ENCODE measurements around the gene CHST11.
A peak's percentile ranks its signal among the peaks of the same experiment; 100 is the strongest.

CHST11 gene

GRCh38 chr12:104636496-104636895 is 179.7 kb downstream of the CHST11 start:
- no peak for DNase-seq

DNA sequence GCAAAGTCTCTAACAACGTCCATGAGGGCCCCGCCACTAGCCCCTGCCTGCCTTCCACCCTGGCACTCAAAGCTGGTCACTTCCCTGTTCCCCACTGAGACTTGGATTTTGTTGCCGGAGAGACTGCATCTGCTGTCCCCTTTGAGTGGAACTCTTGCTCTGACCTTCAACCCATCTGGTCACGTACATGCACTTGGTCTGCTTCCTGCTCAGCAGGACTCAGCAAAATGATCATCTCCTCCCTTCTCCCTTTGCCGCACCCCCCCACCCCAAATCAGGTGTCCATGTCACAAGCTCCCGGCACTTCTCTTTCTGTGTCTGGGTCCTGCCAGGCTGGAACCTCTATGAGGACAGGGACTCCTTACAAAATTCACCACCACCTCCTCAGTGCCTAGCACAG is 180.9 kb downstream of the CHST11 start:
- DNase-seq = no peak

DNA sequence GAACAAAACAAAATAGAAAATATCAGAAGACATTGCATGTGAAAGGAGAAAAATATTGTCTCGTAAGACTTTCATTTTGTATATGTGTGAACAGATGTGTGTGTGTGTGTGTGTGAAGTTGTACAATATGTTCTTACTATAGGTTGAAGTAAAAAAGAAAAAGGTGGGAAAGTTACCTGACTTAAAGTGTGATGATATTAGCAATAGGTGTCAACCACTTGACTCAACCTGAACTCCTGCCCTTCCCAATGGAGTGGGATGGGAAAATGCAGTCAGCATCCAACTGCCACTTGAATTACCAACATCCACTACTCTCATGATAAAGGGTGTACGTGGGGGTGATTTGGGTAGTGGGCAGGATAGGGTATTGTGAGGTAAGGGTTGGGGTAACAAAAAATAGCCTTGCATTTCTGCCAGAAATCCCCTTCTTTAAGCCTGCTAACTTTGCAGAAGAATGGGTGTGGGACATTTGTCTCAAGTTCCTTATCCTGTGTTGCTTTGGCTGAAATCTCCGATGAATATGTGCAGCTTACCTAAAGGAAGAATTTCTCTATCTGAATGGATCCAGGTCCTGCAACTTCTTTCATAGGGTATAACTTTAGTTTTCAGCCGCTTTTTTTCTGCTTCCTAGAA is 181.6 kb downstream of the CHST11 start:
- DNase-seq = peak; percentile 20

- DNase-seq = no peak
Measured at GRCh38 chr12:104638851-104639240, 182.1 kb downstream of the CHST11 start.

GRCh38 chr12:104640956-104641355 is 184.2 kb downstream of the CHST11 start:
- DNase-seq = no peak

DNA sequence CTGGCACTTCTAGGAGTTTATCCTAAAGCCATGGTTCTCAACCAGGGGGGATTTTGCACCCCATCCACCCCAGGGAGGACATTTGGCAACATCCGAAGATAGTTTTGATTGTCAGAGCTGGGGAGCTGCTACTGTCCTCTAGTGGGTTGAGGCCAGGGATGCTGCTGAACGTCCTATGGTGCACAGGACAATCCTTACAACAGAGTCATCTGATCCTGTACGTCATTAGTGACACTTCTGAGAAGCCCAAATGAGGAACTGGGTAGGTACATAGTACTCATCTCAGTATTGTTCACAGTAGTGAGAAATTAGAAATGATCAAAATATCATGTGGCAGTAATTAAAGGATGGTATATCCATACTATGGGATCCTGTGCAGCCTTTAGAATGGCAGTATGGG is 185.1 kb downstream of the CHST11 start:
- DNase-seq = no peak

DNA sequence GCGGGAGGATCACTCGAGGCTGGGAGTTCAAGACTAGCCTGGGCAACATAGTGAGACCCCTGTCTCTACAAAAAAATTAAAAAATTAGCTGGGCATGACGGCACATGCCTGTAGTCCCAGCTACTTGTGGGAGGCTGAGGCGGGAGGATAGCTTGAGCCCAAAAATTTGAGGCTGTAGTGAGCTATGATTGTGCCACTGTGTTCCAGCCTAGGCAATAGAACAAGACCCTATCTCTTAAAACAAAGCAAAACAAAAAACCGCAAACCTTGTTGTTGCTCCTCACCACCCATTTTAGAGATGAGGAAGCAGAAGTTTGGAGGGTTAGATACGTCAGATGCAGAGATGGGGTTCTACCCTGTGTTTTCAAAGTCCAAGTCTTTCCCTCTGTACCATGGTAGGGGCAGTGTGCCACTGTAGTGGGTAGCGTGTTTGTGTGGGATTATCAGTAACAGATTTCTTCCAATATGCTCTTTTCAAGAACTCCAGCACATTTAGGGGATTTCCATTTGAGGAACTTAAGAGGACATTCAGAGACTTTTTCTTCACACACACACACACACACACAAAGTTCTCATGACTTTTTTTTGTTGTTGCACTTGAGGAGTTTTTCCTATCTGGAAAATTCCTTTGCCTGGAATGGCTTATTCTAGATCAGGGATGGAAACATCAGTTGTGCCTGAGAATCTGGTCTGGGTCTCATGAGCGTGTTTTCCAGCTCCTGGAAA is 186.5 kb downstream of the CHST11 start:
- no peak for DNase-seq

DNA sequence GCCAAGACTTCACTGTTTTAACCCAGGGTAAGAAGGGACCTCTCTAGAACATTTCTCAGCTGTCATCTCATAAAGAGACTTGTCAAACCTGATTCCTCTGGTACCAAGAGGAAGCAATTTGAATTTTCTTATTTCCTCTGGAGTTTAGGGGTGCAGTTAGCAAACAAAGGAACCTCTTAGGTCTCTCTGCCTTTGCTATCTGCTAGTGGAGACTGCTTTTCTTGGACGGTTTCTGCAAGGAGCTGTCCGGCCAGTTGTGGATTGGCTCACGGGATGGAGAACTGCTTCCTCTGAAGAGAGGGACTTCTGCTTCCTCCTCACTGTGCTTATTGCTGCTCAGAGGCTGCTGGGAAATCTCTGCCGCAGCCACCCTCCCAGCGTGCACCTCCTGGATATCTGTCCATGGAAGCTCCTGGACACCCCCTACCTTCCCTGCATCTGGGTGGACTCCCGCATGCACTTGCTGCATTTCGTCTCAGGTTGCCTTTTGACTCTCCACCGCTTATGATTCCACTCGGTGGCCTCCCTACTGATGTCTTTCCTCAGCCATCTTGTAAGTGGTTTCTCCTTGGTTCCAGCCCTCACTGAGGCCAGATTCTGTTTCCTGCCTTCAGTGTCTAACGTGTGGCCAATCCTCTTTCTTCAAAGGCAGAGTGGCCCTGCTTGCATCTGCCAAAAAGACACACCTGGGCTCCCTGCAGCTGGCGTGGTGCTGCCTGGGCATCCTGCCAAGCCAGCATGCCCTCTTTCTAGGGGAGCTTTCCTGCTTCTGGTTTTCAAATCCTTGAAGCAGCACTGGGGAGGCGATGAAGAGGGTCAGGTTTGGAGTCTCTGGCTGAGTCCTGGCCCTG is 187.3 kb downstream of the CHST11 start:
- no peak for DNase-seq

DNA sequence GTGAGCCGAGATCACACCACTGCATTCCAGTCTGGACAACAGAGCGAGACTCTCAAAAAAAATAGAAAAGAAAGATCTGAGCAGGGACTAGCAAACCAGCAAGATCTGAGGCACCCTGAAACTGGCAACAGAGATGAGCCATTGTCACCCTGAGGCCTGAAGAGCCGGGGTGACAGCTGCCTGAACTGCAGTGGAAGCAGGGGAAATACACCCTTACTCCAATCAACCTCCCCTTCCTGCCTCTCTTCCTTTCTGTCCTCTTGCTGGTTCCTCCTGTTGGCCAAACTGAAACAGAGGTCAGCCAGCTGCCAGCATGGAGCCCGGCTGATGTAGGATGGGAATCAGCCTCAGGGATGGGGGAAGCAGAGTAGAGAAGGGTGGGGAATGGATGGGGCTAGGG is 192.0 kb downstream of the CHST11 start:
- DNase-seq = no peak

- DNase-seq = no peak
Measured at GRCh38 chr12:104649217-104649824, 192.6 kb downstream of the CHST11 start.

DNA sequence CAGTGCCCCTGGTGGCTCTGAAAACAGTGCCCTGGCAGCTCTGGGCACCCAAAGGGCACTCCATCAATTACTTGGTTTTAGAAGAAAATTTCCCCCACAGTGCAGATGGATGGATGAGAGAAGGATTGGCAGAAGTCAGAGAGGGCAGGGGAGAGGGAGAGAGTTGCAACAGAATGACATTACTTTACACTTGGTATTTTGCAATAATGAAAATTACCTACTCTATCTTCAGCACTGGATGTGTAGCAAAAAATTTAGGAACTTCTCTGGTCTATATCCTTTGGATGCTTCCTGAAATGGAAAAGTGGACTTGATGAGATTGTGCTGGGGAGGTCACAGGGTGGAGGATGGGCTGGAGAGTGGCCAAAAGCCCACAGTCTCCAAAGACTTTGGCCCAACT is 193.2 kb downstream of the CHST11 start:
- DNase-seq = no peak

GRCh38 chr12:104650541-104650940 is 193.8 kb downstream of the CHST11 start:
- no peak for DNase-seq

DNA sequence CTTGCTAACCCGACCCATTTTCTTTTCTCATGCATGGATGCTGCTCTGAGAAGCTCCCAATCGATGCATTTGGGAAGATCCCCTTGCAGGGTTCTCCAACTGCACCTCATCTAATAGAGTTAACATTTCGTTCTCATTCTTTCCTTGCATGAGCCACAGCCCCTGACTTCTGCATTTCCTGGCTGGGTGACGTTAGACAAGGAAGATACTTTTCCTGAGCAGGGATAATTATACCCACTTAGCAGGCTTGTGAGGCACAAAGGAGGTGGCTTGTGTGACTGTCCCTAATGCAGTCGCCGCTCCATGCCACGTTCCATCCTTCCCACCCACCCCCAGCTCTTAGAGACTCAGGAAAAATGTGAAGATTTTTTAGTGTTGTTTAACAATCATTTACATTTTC is 195.1 kb downstream of the CHST11 start:
- DNase-seq = no peak

- DNase-seq = no peak
Measured at GRCh38 chr12:104652358-104652757, 195.6 kb downstream of the CHST11 start.

- DNase-seq = no peak
Measured at GRCh38 chr12:104652910-104653309, 196.2 kb downstream of the CHST11 start.

DNA sequence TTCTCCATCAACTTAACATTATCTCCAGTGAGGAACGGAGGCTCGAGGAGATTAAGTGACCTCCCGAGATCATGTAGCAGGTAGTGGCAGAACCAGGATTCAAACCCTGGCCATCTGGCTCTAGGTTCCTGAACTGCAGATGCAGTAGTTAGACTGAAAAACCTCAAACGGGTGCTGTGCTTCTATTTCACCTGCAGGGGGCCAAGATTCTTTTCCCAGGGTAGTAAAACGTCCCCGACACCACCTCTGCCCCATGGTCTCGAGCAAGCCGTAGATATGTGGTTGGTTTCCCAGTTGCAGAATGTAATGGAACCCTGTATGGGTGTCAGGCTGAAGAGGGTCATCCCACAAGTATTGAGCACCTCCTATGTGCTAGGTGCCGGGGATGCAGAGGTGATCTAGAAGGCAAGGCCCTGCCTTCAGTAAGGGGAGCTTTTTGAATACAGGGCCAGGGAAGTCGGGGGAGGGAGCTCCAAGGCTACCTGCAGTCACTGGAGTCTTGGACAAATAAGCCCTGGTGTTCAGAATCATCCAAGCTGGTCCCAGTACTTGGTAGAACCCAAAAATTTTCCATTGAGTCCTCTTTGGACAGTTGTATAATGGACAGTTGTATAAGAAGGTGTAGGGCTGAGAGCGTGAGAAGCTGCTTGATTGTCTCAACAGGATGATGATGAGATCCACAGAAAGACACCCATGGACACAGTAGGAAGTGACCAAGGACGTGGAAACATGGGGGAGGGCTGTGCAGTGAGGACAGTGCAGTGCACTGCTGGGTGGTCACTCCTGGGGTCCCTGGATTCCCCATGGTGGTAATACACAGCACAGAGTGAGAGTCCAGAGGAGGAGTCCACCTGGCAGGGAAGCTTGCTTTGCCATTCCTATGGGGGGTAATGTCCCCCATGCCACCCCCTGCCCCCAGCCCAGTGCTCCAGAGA is 197.2 kb downstream of the CHST11 start:
- DNase-seq = peak; percentile 54

GRCh38 chr12:104654665-104655609 is 198.2 kb downstream of the CHST11 start:
- no peak for DNase-seq

GRCh38 chr12:104656383-104656782 is 199.6 kb downstream of the CHST11 start:
- no peak for DNase-seq

GRCh38 chr12:104656921-104657320 is 200.2 kb downstream of the CHST11 start:
- DNase-seq = no peak

- DNase-seq = no peak
Measured at GRCh38 chr12:104657726-104658484, 201.2 kb downstream of the CHST11 start.

All from activated CD4-positive, alpha-beta T cell treated with anti-CD3 and anti-CD28 coated beads, Interleukin-10, Interleukin-2, amounts not matched to agents 100 ng/mL and 50 ng/mL, durations not matched to agents 16 hours and 8 hours (primary cell).